D721Med (cell line): ENCODE measurements around the gene CNPY1.

Source experiments
- DNase-seq: peaks from one replicate; pipeline ENCODE4 v3.0.0; 2011; ENCODE audit warnings: low spot score; ENCODE audit not compliant: insufficient read length
- FAIRE-seq: peaks from 2 replicates; lab custom pipeline; 2011; peaks lifted over from hg19 to GRCh38; lab: Jason Lieb, UNC
- CTCF ChIP-seq: IDR thresholded peaks from 2 replicates; pipeline ENCODE4 v1.5.1; 2012; ENCODE audit warnings: mild to moderate bottlenecking, control low read depth; ENCODE audit not compliant: insufficient read depth; ENCODE audit errors: missing control alignments

CNPY1 gene

GRCh38 chr7:155518633-155519032, 27.7 kb downstream of the CNPY1 start:
- TF ChIP-seq CTCF = no peak
- DNase-seq (no peak), FAIRE-seq (no peak)

GRCh38 chr7:155517969-155518368, 28.4 kb downstream of the CNPY1 start:
- no peak for DNase-seq
- no peak for FAIRE-seq
- no peak for TF ChIP-seq CTCF

GRCh38 chr7:155517452-155517851, 28.9 kb downstream of the CNPY1 start:
- no peak for FAIRE-seq
- no peak for TF ChIP-seq CTCF
- DNase-seq = no peak

GRCh38 chr7:155516466-155516865, 29.9 kb downstream of the CNPY1 start:
- FAIRE-seq (no peak), DNase-seq (no peak)
- TF ChIP-seq CTCF = no peak

GRCh38 chr7:155515318-155515717, 31.0 kb downstream of the CNPY1 start:
- TF ChIP-seq CTCF = no peak
- no peak for FAIRE-seq
- DNase-seq = no peak

- DNase-seq = no peak
- FAIRE-seq = no peak
- no peak for TF ChIP-seq CTCF
These were observed 32.1 kb downstream of the CNPY1 start for GRCh38 chr7:155514296-155514695.

- no peak for FAIRE-seq
- no peak for TF ChIP-seq CTCF
- no peak for DNase-seq
These were observed 32.6 kb downstream of the CNPY1 start for GRCh38 chr7:155513543-155514285.
